SK-N-SH (cell line): ENCODE data around the gene HDGFL2.

Source experiments
- CTCF ChIP-seq: fragments of 200-600 bp; sonication (generic); IDR thresholded peaks from 2 replicates; pipeline ENCODE4 v1.6.1; 2017; ENCODE audit warnings: antibody characterized with exemption, mild to moderate bottlenecking, moderate library complexity
- EP300 ChIP-seq, 2 experiments: IDR thresholded peaks; 2 replicates each; pipeline versions ENCODE4 v1.4.0 to v1.6.1; 2012; ENCODE audit warnings: borderline replicate concordance in 1 of 2, low read depth in 1 of 2, low read length in 1 of 2
- MAX ChIP-seq: IDR thresholded peaks from 2 replicates; pipeline ENCODE4 v1.4.0; 2012; ENCODE audit warnings: low read depth
- TF ChIP-seq, protein P1 (sequence below): IDR thresholded peaks from 2 replicates; pipeline ENCODE4 v1.4.0; 2012; ENCODE audit warnings: low read depth, borderline replicate concordance

GRCh38 chr19:4444765-4445741 is 27.0 kb upstream of the HDGFL2 start:
- no peak for TF ChIP-seq EP300 (IDR thresholded peaks at IDR 0.05; ENCODE audit: borderline replicate concordance in 1 of 2, low read depth in 1 of 2, low read length in 1 of 2)
- no peak for TF ChIP-seq CTCF
- no peak for TF ChIP-seq MAX
- TF ChIP-seq, protein P1, sequence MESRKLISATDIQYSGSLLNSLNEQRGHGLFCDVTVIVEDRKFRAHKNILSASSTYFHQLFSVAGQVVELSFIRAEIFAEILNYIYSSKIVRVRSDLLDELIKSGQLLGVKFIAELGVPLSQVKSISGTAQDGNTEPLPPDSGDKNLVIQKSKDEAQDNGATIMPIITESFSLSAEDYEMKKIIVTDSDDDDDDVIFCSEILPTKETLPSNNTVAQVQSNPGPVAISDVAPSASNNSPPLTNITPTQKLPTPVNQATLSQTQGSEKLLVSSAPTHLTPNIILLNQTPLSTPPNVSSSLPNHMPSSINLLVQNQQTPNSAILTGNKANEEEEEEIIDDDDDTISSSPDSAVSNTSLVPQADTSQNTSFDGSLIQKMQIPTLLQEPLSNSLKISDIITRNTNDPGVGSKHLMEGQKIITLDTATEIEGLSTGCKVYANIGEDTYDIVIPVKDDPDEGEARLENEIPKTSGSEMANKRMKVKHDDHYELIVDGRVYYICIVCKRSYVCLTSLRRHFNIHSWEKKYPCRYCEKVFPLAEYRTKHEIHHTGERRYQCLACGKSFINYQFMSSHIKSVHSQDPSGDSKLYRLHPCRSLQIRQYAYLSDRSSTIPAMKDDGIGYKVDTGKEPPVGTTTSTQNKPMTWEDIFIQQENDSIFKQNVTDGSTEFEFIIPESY = no peak
